Glomerular visceral epithelial cell (primary cell): Measurements from ENCODE around the gene CLEC7A.

Experiments
- DNase-seq: peaks from one replicate; pipeline ENCODE4 v3.0.0-alpha.2; 2016; ENCODE audit errors: extremely low spot score

CLEC7A gene

DNA sequence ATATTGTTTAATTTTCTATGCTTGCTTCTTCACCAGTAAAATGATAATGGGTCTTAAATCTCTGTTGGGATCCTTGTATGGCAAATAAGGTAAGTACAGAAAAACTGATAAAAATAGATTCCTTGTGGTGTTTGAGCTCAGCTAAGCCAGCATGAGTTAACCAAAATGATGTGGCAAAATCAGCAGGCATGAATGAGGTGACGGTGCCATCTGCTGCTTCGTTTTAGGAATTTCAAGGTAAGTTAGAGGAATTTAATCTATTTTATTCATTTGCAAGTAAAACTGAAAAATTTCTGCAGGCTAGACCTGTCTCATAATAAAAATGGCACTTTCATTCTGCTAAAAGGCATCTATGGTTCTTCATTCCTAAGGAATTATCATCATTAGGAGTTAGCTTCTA, 10.0 kb upstream of the CLEC7A start:
- peak; percentile 24 for DNase-seq

GRCh38 chr12:10136637-10137205, 6.7 kb upstream of the CLEC7A start:
- DNase-seq: no peak

GRCh38 chr12:10135126-10135525, 5.1 kb upstream of the CLEC7A start:
- no peak for DNase-seq

DNA sequence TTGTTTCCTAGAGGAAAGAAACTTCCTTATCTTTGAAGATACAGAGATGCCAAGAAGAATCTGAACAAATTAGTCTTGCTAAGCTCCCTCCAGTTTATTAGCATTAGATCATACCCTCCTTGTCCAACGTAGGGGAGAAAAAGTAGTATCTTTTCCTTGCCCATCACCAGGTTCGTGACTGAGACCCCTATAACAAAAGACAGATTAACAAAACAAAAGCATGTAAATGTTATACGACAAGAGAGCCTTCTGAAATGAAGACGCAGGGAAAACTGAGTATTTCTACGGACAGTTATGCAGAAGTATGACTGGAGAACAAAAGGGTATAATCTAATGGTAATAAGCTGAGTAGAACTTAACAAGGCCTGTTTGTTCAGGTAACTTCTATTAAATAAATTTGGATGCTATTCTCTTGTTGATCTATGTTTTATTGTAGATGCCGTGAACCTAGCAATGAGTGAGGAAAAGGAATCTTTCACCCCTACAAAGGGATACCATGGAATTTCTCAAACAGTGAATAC, 2.9 kb upstream of the CLEC7A start:
- no peak for DNase-seq

DNA sequence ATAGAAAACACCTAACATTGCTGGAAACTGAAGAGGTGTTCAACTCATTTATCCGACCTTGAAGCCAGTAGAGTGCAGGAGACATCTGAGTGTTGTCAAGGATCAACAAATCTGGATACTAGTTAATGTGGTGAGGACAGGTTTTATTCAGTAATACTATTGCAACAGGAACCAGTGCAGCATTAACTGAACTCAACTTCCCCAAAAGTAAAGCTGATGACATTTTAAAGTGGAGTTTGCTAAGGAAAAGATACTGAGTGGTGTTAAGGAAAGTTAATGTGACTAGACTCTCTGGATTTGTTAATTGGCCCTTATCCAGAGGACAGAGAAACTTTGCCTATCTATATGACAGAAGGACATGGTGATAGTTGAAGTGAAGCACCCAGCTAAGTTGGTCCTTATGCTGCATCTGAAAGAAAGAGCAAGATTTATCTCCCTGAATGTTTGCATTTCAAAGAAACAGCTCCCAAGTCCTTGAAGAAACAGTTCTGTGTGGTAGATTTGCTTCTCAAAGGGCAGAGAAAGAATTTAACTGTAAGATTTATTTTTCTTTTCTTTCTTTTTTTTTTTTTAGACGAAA, 1.2 kb upstream of the CLEC7A start:
- DNase-seq: no peak

GRCh38 chr12:10128687-10129086, 1.3 kb downstream of the CLEC7A start:
- DNase-seq: no peak

GRCh38 chr12:10126413-10126812, 3.6 kb downstream of the CLEC7A start:
- DNase-seq: no peak

DNA sequence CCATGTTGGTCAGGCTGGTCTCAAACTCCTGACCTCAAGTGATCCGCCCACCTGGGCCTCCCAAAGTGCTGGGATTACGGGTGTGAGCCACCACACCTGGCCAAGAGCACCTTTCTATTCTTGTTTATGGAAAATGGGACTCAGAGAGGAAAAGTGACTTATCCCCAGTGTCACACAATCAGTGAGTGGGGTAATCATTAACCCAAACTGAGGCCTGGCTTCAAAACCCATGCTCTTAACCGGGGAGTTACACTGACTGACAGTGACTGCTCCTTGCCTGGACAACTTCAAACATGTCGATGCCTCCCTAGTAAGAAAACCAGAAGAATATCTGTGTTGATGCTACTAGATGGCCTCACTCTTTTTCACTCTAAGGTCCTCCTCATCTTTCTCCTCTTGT, 7.3 kb downstream of the CLEC7A start:
- no peak for DNase-seq

- no peak for DNase-seq
These were observed 8.7 kb downstream of the CLEC7A start for GRCh38 chr12:10121278-10121677.

GRCh38 chr12:10119066-10119465, 10.9 kb downstream of the CLEC7A start:
- no peak for DNase-seq

DNA sequence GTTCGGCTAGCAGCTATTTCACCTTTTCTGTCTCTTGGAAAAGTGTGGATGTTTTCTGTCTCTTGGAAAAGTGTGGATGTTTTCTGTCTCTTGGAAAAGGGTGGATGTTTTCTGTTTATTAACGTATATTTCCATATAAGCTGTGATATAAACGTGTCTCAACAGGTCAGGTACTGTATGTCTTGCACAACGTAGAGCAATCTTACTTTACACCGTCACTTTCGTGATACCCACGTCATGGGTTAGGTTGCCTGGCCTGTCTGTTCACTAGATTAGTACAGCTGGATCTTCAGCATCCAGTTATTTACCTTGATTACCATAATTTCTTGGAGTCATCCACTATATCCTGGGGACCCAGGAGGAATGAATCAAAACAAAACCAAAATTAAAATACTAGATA, 14.1 kb downstream of the CLEC7A start:
- DNase-seq: no peak

- DNase-seq: no peak
These were observed 14.7 kb downstream of the CLEC7A start for GRCh38 chr12:10115311-10115710.

- DNase-seq: no peak
These were observed 16.1 kb downstream of the CLEC7A start for GRCh38 chr12:10113920-10114319.

- no peak for DNase-seq
These were observed 16.9 kb downstream of the CLEC7A start for GRCh38 chr12:10113075-10113474.

DNA sequence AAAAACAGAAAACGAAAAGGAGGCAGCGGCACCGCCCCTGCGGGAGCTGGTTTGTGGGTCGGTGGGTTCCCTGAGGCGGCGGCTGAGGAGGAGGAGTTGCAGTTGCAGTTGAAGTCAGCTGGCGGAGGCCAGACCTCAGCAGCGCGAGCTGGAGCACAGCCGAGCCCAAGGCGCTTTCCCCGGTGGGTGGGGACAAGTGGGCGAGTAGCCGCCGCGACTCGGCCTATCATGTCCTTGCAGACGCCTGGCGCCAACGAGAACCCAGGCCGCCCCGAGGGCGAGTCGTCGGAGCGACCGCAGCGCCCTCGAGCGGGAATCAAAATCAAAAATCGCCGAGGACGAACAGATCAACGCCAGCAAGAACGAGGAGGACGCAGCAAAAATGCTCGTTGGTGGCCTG, 18.5 kb downstream of the CLEC7A start:
- no peak for DNase-seq

- no peak for DNase-seq
These were observed 19.6 kb downstream of the CLEC7A start for GRCh38 chr12:10110256-10110844.

GRCh38 chr12:10102322-10102721, 27.7 kb downstream of the CLEC7A start:
- no peak for DNase-seq

- DNase-seq: no peak
These were observed 28.3 kb downstream of the CLEC7A start for GRCh38 chr12:10101648-10102220.

- no peak for DNase-seq
These were observed 28.9 kb downstream of the CLEC7A start for GRCh38 chr12:10101042-10101579.

GRCh38 chr12:10098791-10099190, 31.2 kb downstream of the CLEC7A start, which contains the start of gene CLEC1A:
CLEC1A (minus strand) TSS chr12:10098985; CDS start chr12:10098922, 63 bp downstream.
- DNase-seq: no peak

GRCh38 chr12:10097521-10097920, 32.5 kb downstream of the CLEC7A start:
- DNase-seq: no peak

DNA sequence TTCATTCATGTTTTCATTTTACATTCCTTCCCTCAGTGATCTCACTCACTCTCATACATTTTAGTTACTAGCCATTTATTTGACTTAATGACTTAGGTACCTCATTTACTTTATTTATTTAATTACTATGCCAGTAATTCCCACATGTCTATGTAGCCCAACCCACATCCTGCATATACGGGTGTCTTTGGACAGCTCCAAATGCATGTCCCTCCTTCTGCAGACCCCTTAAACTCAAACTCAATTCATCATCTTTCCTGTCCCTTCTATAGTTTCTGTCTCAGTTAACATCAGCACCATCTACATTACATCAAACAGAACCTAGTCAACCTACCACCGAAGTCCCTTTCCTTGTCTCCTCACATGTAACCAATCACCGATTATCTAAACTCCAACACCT, 34.0 kb downstream of the CLEC7A start:
- DNase-seq: no peak
